AG09319 (cell line): ENCODE measurements around the gene CAP2.

Experiments
- DNase-seq: peaks from one replicate; pipeline ENCODE4 v3.0.0-alpha.2; 2010; ENCODE audit warnings: low read depth; ENCODE audit errors: extremely low read depth
- CTCF ChIP-seq: IDR thresholded peaks from 2 replicates; pipeline ENCODE4 v1.5.1; 2011; ENCODE audit warnings: low read depth, mild to moderate bottlenecking, inconsistent platforms, low read length, moderate library complexity

The CAP2 gene

GRCh38 chr6:17591287-17591686, 197.9 kb downstream of the CAP2 start:
- TF ChIP-seq CTCF = no peak
- no peak for DNase-seq

GRCh38 chr6:17593246-17593645, 199.9 kb downstream of the CAP2 start:
- no peak for TF ChIP-seq CTCF
- no peak for DNase-seq

GRCh38 chr6:17596085-17596484, 202.7 kb downstream of the CAP2 start:
- DNase-seq = no peak
- no peak for TF ChIP-seq CTCF

- peak; percentile 63 for DNase-seq
Observed at GRCh38 chr6:17599877-17600526, 206.6 kb downstream of the CAP2 start, which contains the start of gene FAM8A1. Gene FAM8A1 (plus strand): TSS chr6:17600302. CDS start chr6:17600410, 108 bp downstream.

GRCh38 chr6:17600527-17601385, 207.4 kb downstream of the CAP2 start:
- no peak for DNase-seq
- TF ChIP-seq CTCF = no peak; the same call in none of the 2 replicates

More at GRCh38 chr6:17599877-17600526, 206.6 kb downstream of the CAP2 start, which contains the start of gene FAM8A1:
- TF ChIP-seq CTCF = peak; percentile 52

- DNase-seq = no peak
- no peak for TF ChIP-seq CTCF
Observed at GRCh38 chr6:17601386-17601703, 207.9 kb downstream of the CAP2 start.

- TF ChIP-seq CTCF = no peak
Observed at GRCh38 chr6:17602888-17603287, 209.5 kb downstream of the CAP2 start.

More at GRCh38 chr6:17602888-17603287, 209.5 kb downstream of the CAP2 start:
- DNase-seq = no peak
